NCI-H345 (cell line): ENCODE data around the gene FGD4.
A peak's percentile ranks its signal among the peaks of the same experiment; 100 is the strongest.
"Not testable (repeated sequence)": the region's sequence is repeated elsewhere in the genome, so short reads cannot be mapped to it uniquely, and the experiment has no call there.

Source experiments
- DNase-seq: peaks from one replicate; lab custom pipeline; 2025; lab: John Stamatoyannopoulos, UW

The FGD4 gene

DNA sequence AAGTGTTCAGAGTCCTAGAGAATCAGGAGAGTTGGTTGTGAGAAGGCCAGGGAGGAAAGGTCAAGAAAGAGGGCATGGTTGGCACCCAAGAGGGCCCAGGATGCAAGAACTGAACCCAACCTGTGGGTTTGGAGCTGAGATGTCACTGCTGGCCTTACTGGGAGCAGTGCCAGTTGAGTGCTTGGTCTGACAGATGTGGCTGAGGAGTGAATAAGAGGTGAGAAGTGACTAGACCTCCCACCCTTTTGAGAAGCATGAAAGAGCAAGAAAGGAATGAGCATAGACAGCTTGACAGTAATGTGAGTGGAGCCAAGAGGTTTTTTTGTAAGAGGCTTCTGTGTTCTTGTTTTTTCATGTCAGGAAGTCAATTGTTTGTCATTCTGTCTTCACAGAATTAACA, 95.3 kb downstream of the FGD4 start:
- no peak for DNase-seq

DNA sequence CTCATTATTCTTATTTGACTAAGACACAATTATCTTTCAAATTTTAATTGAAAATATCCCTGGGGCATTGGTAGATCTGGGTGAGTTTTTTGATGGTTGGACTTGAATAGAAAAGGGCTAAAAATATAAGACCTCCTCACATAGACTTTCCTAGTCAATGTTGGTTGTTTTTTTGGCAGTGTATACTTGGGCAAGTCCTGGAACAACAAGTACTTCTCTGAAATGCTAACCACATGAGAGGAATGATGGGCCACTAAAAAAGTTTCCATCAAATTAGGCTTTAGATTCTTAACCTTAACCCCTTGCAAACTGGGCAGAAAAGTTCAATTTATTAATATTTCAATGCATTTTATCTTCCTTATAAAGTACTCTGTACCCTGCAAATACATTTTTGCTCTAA, 97.6 kb downstream of the FGD4 start:
- DNase-seq, result no peak

- DNase-seq, result no peak
These were observed 98.5 kb downstream of the FGD4 start for GRCh38 chr12:32497864-32498263.

DNA sequence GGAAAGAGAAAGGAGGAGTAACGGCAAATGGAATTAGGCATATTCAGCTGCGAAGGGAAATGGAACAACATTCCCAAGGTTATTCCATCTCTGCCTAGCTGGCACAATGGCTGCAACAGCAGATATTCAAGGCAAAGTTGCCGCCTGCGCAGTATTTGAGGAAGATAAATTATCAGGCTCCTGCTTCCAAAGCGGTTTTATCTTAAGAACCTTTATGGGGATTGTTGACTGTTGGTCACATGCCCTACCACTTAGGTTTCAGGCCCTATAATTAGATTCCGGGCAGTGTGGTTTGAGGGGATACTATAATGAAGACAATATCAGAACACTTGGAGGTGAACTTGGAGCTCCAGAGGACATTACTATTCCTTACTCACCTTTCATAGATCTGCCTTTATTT, 99.7 kb downstream of the FGD4 start:
- no peak for DNase-seq

- peak; percentile 89 for DNase-seq
These were observed 102.5 kb downstream of the FGD4 start for GRCh38 chr12:32501835-32502333.

DNA sequence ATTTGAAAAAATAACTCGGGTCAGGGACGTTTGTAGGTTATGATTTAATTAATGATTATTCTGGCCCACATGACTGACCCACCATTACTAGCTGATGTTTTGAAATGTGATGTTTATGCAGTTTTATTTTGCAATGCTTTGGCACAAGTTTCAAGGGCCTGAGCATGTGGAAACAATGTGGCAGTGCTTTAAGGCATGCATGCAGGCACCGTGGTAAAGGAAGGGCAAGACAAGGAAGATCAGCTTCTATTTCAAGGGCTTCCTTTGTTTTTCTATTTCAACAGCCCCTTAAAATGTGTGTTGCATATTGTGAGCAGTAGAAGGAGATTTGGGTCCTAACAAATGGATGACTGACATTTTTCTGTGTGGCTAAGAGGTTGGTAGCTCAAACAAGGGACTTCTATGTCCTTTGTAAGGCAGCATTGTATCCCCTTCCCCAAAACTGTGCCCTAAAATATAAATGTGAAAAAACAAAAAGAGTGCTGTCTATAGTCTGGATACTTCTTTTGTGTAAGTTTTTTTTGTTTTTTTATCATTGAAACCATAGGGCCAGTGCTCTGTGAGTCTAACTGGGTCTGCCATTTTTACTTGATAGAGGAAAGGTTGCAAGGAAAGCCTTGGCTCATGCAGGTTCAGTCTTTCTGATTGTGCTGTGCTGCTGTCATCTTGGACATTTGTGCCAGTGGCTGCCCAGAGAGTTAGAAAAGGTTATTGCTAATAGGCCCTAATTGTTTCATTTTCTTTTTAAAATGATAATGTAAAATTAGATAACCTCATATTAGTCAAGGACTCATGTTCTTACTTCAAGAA, 103.5 kb downstream of the FGD4 start:
- DNase-seq, result no peak

- DNase-seq, result no peak
These were observed 104.4 kb downstream of the FGD4 start for GRCh38 chr12:32503730-32504129.

DNA sequence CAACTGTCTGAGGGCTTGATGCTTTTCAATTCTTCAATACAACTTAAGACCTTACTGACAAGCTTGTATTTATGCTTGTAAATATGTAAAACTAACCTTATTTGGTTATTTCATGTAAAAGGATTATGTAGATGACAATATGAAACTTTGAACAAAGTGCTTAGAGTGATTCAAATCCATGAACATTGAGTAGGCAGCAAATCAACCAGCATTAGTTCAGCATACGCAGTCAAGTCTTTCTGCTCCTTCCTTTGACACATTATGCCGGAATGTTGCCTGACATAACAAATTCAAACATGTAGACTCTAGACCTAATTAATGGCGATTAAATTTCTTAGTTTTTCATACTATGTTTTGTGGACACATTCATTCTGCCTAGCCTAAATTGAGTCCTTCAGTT, 105.2 kb downstream of the FGD4 start:
- DNase-seq, result no peak

- DNase-seq, result no peak
These were observed 105.9 kb downstream of the FGD4 start for GRCh38 chr12:32505067-32505945.

DNA sequence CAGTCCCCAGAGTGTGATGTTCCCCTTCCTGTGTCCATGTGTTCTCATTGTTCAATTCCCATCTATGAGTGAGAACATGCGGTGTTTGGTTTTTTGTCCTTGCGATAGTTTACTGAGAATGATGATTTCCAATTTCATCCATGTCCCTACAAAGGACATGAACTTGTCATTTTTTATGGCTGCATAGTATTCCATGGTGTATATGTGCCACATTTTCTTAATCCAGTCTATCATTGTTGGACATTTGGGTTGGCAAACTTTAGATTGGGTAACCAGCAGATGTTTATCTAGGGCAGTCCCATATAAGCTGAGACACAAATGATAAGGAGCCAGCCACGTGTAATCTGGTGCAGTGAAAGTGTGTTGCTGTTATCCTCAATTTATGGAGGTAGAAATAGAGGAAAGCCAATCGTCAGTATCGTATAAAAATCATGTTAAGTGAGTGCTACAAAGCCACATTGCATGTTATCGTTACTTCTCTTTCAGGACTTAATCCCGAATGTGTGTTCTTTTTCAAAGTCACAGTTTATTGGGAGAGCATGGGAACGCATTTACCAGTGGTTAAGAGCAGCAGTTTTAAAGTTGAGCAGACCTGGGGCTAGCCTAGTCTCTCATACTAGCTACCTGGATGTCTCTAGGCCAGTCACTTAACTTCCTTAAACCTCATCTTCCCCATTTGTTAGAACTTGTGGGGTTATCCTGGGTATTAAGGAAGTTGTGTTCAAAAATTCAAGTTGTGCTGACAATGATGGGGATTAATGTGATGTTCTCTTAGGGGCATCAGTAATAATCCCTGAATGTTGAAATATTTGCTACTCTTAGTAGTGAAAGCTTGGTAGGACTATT, 108.0 kb downstream of the FGD4 start:
- DNase-seq, result not testable (repeated sequence)

- no peak for DNase-seq
These were observed 108.6 kb downstream of the FGD4 start for GRCh38 chr12:32507942-32508320.

DNA sequence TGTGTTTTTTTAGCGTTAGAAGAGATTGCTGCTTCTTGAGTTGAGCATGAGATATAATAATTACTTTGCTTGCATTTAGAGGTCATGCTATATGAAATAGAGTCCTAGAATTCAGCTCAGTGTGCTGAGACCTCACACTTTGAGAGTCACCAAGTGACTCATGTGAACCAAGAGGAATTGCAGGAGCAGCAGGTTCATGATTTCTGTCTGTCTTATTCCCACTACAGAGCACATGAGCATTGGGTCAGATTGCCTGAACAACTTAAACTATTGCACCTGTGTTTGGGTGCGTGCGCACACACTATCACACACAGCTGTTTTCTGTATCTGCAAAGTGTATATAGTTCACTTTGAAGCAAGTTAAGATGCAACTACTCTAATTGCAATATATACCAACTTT, 109.3 kb downstream of the FGD4 start:
- DNase-seq, result no peak

GRCh38 chr12:32509328-32510091, 110.2 kb downstream of the FGD4 start:
- DNase-seq, result no peak

GRCh38 chr12:32511976-32512375, 112.6 kb downstream of the FGD4 start:
- DNase-seq, result not testable (repeated sequence)

GRCh38 chr12:32512379-32512778, 113.0 kb downstream of the FGD4 start:
- DNase-seq, result no peak

- no peak for DNase-seq
These were observed 113.6 kb downstream of the FGD4 start for GRCh38 chr12:32512910-32513309.

DNA sequence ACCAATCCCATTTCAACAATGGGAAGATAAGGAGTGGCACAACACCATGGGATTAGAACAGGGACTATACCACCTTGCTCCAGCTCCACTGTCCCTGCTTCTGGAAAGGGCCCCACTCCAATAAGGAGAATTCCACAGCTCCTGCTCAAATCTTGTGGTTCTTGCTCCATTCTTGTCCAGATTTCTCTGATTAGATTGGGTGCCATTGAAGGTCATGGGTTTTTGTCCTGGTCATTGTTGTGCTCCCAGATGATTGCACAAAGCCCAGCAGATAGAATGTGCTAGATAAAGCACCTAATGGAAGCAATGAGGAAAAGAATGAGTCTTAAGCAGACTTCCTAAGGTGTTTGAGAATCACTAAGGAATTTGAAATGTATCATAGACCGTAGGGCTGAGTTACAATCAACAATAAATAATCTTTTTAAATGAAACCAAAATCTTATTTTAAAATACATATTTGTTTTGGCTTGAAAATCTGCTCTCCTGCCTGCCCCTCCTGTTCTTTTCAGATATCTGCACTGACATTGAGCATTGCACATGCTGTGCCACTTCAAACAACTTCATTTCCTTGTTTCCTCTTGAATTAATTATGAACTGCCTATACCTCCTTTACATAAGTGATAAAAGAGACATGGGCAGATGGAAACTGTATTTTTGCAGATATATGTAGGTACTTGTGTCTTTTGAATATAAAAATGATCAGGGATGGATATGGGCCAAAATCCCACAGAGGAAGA, 115.9 kb downstream of the FGD4 start:
- peak; percentile 28 for DNase-seq

DNA sequence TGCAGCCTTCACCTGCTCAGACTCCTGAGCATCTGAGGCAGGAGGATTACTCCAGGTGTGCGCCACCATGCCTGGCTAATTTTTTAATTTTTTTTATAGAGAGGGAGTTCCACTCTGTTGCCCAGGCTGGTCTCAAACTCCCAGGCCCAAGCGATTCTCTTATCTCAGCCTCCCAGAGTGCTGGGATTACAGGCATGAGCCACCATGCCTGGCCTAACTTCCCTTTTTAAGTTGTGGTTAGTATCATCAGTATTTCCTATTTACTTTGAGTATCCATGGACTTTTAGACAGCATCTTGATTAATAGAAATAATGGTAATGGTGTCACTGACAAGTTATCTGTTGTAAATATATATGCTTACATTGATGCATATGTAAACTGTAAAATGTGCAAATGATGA, 116.9 kb downstream of the FGD4 start:
- no peak for DNase-seq

GRCh38 chr12:32517966-32518365, 118.6 kb downstream of the FGD4 start:
- DNase-seq, result no peak

GRCh38 chr12:32519047-32519446, 119.7 kb downstream of the FGD4 start:
- no peak for DNase-seq
